GM12878 (cell line): Measurements from ENCODE around the gene GRK2. TPM values are rescaled to one million over a fixed set of nuclear protein-coding genes. Genes with fewer than 3 reads are reported as not detected.

ENCODE experiments used
- ATAC-seq: fragments of 200-7000 bp; cut with Tn5 transposase; 3 replicates; pipeline ENCODE4 v1.9.1; 2020; ENCODE audit warnings: mild to moderate bottlenecking, moderate library complexity
- BruUV-seq: library from RNA; stranded (reverse); fragments of 400-500 nt; replicated peaks from 2 replicates; lab custom pipeline; 2021; lab: Mats Ljungman, UMichigan
- CTCF ChIA-PET: fragments of 300-600 bp; sonication (Branson Sonifier 250); formaldehyde crosslinking; extraction: SDS; loops from one replicate; lab custom pipeline; 2021; ENCODE audit warnings: inconsistent platforms; lab: Yijun Ruan, JAX
- POLR2A ChIA-PET: fragments of 350-600 bp; formaldehyde crosslinking; extraction: SDS; loops from one replicate; lab custom pipeline; 2021; ENCODE audit warnings: inconsistent platforms; lab: Charles Lee
- RAD21 ChIA-PET: fragments of 300-600 bp; sonication (Branson Sonifier 250); formaldehyde crosslinking; loops from one replicate; lab custom pipeline; 2023; ENCODE audit warnings: antibody characterized with exemption; ENCODE audit not compliant: unreplicated experiment; lab: Charles Lee
- SMC1A ChIA-PET: fragments of 300-600 bp; sonication (Branson Sonifier 250); formaldehyde crosslinking; loops from one replicate; lab custom pipeline; 2023; ENCODE audit not compliant: unreplicated experiment, uncharacterized antibody; lab: Charles Lee
- DNase-seq: peaks from one replicate; pipeline ENCODE4 v3.0.0-alpha.2; 2011; ENCODE audit warnings: low read depth, low spot score
- FAIRE-seq: peaks from 3 replicates; lab custom pipeline; 2011; peaks lifted over from hg19 to GRCh38; lab: Jason Lieb, UNC
- H2AFZ ChIP-seq: 2 replicates; pipeline ENCODE4 v1.6.0; 2011; ENCODE audit warnings: low read depth, low read length, control low read depth; ENCODE audit not compliant: control insufficient read depth
- H3K27ac ChIP-seq: 2 replicates; pipeline ENCODE4 v1.5.1; 2011; ENCODE audit warnings: control low read depth; ENCODE audit not compliant: control insufficient read depth, insufficient read depth
- H3K27me3 ChIP-seq, 2 experiments: replicated peaks in 1 of 2; 2 replicates each; pipeline versions ENCODE4 v1.6.0 to v1.6.1; 2011; ENCODE audit warnings: low read length in 1 of 2; ENCODE audit not compliant: control insufficient read depth in 2 of 2, insufficient read depth in 2 of 2
- H3K36me3 ChIP-seq, 2 experiments: 2 replicates each; pipeline ENCODE4 v1.5.1; 2011; ENCODE audit warnings: low read length in 1 of 2; ENCODE audit not compliant: control insufficient read depth in 2 of 2, insufficient read depth in 2 of 2
- H3K4me1 ChIP-seq: 2 replicates; pipeline ENCODE4 v1.6.1; 2011; ENCODE audit warnings: mild to moderate bottlenecking, low read length, moderate library complexity, mixed read lengths; ENCODE audit not compliant: control insufficient read depth, insufficient read depth
- H3K4me2 ChIP-seq: 2 replicates; pipeline ENCODE4 v1.6.0; 2011; ENCODE audit warnings: control low read depth; ENCODE audit not compliant: control insufficient read depth, insufficient read depth
- H3K4me3 ChIP-seq: fragments of 200-600 bp; sonication (generic); 2 replicates; pipeline ENCODE4 v1.5.1; 2016
- H3K79me2 ChIP-seq: 2 replicates; pipeline ENCODE4 v1.6.0; 2011; ENCODE audit warnings: low read length; ENCODE audit not compliant: control insufficient read depth, insufficient read depth
- H3K9ac ChIP-seq: 2 replicates; pipeline ENCODE4 v1.8.0; 2011; ENCODE audit warnings: low read length, control low read depth, mixed read lengths; ENCODE audit not compliant: control insufficient read depth, insufficient read depth
- H3K9me3 ChIP-seq: replicated peaks from 3 replicates; pipeline ENCODE4 v1.5.1; 2011; ENCODE audit warnings: mild to moderate bottlenecking, low read length; ENCODE audit not compliant: control insufficient read depth, insufficient read depth
- H4K20me1 ChIP-seq: 2 replicates; pipeline ENCODE4 v1.6.0; 2011; ENCODE audit not compliant: control insufficient read depth, insufficient read depth
- MTA3 ChIP-seq: IDR thresholded peaks from 2 replicates; pipeline ENCODE4 v1.6.1; 2012; ENCODE audit warnings: low read length, inconsistent platforms, borderline replicate concordance
- STAT3 ChIP-seq: IDR thresholded peaks from 2 replicates; pipeline ENCODE4 v1.6.1; 2011; ENCODE audit warnings: low read depth, low read length, improper control_type of control experiment
- TCF7 ChIP-seq: IDR thresholded peaks from 2 replicates; pipeline ENCODE4 v1.6.1; 2014; ENCODE audit warnings: antibody characterized with exemption, borderline replicate concordance
- WGBS: methylation state at CpG from one replicate; pipeline ENCODE4 v1.1.6; 2016; ENCODE audit warnings: low lambda C conversion rate; ENCODE audit not compliant: insufficient replicate concordance, insufficient coverage; ENCODE audit errors: missing lambda C conversion rate; 5-methylcytosine and 5-hydroxymethylcytosine counted together
- in situ Hi-C: fragments of 300-500 bp; cut with MboI; formaldehyde crosslinking; loops from 9 replicates; pipeline ENCODE4 v1.14.3; 2018; ENCODE audit warnings: mixed read lengths
- intact Hi-C: fragments of 100-400 bp; cut with micrococcal nuclease; formaldehyde crosslinking; loops from one replicate; pipeline ENCODE4 v1.14.2; 2022; ENCODE audit not compliant: unreplicated experiment
- polyA plus RNA-seq, 11 experiments: library from polyadenylated mRNA; depleted of rRNA in 4 of 11; unstranded in 6 of 11; stranded (reverse) in 5 of 11; fragments of >200 nt; fragmentation: Nextera tagmentation in 4 of 11; fragmentation: Illumina TruSeq in 1 of 11; extraction: Ambion mirVana in 4 of 11; extraction: Trizol in 1 of 11; gene quantifications; 1 replicate in 1 of 11; 2 replicates in 10 of 11; pipeline versions ENCODE4 v1.2.1 to v1.2.3, GENCODE V29; 2011 to 2016; ENCODE audit warnings: inconsistent platforms in 2 of 11, missing spikeins in 2 of 11, low read depth in 1 of 11
- total RNA-seq, 4 experiments: library from RNA; depleted of rRNA in 3 of 4; stranded (reverse); fragments of >200 nt in 3 of 4; fragmentation: Illumina TruSeq in 1 of 4; extraction: Trizol in 1 of 4; gene quantifications; 2 replicates each; pipeline versions ENCODE4 v1.2.1 to v1.2.3, GENCODE V29; 2013 to 2021
- TF ChIP-seq, protein P1 (sequence below): fragments of 450-650 bp; conservative IDR thresholded peaks from 2 replicates; pipeline ENCODE4 v1.6.1; 2017; ENCODE audit warnings: mild to moderate bottlenecking, moderate library complexity
- TF ChIP-seq, protein P2 (sequence below): IDR thresholded peaks from 2 replicates; pipeline ENCODE4 v1.6.1; 2012; ENCODE audit warnings: improper control_type of control experiment, low read depth, low read length; ENCODE audit not compliant: insufficient replicate concordance
- TF ChIP-seq, protein P3 (sequence below): fragments of 450-650 bp; IDR thresholded peaks from 2 replicates; pipeline ENCODE4 v1.6.1; 2018; ENCODE audit warnings: mild to moderate bottlenecking, low read depth, moderate library complexity; ENCODE audit not compliant: partially characterized antibody
- TF ChIP-seq, protein P4 (sequence below): fragments of 450-650 bp; IDR thresholded peaks from 2 replicates; pipeline ENCODE4 v1.6.1; 2016; ENCODE audit warnings: mild to moderate bottlenecking

GRK2 gene
- total and polyA plus RNA-seq, 10 of the 15 experiments (the other 5 are each of a cell fraction or from before 2014, with no cell fraction given): 1.0 to 160 (median 66.1) TPM

DNA sequence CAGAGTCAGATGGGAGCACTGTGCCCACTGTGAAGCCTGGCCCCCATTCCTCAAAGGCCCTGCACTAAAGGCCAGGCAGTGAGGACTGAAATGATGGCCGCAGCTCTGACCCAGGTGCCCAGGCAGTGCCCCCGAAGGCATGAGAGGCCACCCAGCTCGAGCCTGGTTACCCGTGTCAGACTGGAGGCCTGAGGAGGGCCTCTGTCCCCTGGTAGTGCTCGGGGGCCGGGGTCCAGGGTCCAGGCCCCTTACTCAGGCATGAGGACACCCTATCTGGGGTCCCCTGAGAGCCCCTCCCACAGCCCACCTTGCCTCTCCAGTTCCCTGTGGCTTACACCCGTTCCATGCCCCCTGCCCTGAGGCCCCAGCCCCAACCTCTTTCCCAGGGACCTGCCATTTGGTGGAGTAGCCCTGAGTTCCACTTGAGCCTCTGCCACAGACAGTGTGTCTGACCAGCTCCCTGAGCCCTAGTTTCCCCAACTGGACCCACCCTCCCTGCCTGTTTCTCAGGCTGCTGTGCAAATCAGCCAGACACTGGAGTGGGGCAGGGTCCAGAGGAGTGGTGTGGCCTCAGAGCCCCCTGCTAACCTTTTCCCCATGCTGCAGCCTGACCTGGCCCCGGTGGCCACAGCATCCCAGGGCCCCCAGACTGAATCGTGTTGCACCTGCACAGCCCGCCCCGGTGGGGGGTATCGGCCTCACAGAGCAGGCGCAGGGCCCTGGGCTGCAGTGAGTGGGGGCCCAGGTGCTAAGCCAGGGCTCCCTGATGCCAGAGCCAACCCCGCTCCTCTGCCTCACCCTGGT, 12.1 kb downstream of the GRK2 start:
- BruUV-seq: no TSS peak
- POLR2A ChIA-PET: interaction anchor here (0.5 to 2.6 kb wide), 14 partner anchors 9 to 165 kb away, joined by 3 to 25 read pairs (median 6); partner anchors contain the start of genes ANKRD13D, GRK2 and POLD4
- no peaks in the 10 kb centered on the region for H4K20me1 ChIP-seq
- RAD21 ChIA-PET: interaction anchor here (0.7 to 1.9 kb wide), 11 partner anchors 9 to 225 kb away, joined by 3 to 14 read pairs (median 4); partner anchors contain the start of genes ANKRD13D and GRK2
- no peaks in the 10 kb centered on the region for H3K9me3 ChIP-seq
- no peak overlapping the region for H2AFZ ChIP-seq
- intact Hi-C loops: no loop called here
- peak overlapping the region; percentile 84 for H3K4me2 ChIP-seq
- peaks cover 38% of the 10 kb centered on the region for H3K4me1 ChIP-seq
- SMC1A ChIA-PET: interaction anchor here (0.8 to 1.9 kb wide), 11 partner anchors 10 to 182 kb away, joined by 3 to 9 read pairs (median 4); partner anchors contain the start of genes GRK2 and POLD4
- CTCF ChIA-PET: interaction anchor here (0.8 to 2.0 kb wide), 8 partner anchors 10 to 225 kb away, joined by 3 to 20 read pairs (median 5); partner anchors contain the start of genes ANKRD13D and GRK2
- DNase-seq (no peak), FAIRE-seq (no peak), ATAC-seq (no peak)
- H3K4me3 ChIP-seq: no peak overlapping the region; the same call in 1 of the 2 replicates
- peak overlapping the region; percentile 69 for H3K9ac ChIP-seq
- in situ Hi-C loops: no loop called here
- peaks cover 57% of the 10 kb centered on the region for H3K79me2 ChIP-seq
- WGBS: 57% methylated on average over 14 of the region's 14 CpGs
- H3K27ac ChIP-seq: peak overlapping the region; percentile 99
- H3K36me3 ChIP-seq: peaks cover 28 to 61% of the 10 kb centered on the region in 2 experiments
- H3K27me3 ChIP-seq: no peaks in the 10 kb centered on the region
- TF ChIP-seq, protein P1, sequence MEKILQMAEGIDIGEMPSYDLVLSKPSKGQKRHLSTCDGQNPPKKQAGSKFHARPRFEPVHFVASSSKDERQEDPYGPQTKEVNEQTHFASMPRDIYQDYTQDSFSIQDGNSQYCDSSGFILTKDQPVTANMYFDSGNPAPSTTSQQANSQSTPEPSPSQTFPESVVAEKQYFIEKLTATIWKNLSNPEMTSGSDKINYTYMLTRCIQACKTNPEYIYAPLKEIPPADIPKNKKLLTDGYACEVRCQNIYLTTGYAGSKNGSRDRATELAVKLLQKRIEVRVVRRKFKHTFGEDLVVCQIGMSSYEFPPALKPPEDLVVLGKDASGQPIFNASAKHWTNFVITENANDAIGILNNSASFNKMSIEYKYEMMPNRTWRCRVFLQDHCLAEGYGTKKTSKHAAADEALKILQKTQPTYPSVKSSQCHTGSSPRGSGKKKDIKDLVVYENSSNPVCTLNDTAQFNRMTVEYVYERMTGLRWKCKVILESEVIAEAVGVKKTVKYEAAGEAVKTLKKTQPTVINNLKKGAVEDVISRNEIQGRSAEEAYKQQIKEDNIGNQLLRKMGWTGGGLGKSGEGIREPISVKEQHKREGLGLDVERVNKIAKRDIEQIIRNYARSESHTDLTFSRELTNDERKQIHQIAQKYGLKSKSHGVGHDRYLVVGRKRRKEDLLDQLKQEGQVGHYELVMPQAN: no peak
- TF ChIP-seq, protein P2, sequence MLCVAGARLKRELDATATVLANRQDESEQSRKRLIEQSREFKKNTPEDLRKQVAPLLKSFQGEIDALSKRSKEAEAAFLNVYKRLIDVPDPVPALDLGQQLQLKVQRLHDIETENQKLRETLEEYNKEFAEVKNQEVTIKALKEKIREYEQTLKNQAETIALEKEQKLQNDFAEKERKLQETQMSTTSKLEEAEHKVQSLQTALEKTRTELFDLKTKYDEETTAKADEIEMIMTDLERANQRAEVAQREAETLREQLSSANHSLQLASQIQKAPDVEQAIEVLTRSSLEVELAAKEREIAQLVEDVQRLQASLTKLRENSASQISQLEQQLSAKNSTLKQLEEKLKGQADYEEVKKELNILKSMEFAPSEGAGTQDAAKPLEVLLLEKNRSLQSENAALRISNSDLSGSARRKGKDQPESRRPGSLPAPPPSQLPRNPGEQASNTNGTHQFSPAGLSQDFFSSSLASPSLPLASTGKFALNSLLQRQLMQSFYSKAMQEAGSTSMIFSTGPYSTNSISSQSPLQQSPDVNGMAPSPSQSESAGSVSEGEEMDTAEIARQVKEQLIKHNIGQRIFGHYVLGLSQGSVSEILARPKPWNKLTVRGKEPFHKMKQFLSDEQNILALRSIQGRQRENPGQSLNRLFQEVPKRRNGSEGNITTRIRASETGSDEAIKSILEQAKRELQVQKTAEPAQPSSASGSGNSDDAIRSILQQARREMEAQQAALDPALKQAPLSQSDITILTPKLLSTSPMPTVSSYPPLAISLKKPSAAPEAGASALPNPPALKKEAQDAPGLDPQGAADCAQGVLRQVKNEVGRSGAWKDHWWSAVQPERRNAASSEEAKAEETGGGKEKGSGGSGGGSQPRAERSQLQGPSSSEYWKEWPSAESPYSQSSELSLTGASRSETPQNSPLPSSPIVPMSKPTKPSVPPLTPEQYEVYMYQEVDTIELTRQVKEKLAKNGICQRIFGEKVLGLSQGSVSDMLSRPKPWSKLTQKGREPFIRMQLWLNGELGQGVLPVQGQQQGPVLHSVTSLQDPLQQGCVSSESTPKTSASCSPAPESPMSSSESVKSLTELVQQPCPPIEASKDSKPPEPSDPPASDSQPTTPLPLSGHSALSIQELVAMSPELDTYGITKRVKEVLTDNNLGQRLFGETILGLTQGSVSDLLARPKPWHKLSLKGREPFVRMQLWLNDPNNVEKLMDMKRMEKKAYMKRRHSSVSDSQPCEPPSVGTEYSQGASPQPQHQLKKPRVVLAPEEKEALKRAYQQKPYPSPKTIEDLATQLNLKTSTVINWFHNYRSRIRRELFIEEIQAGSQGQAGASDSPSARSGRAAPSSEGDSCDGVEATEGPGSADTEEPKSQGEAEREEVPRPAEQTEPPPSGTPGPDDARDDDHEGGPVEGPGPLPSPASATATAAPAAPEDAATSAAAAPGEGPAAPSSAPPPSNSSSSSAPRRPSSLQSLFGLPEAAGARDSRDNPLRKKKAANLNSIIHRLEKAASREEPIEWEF: no peak
- TF ChIP-seq TCF7 (no peak), MTA3 (no peak), STAT3 (no peak)
- TF ChIP-seq, protein P3, sequence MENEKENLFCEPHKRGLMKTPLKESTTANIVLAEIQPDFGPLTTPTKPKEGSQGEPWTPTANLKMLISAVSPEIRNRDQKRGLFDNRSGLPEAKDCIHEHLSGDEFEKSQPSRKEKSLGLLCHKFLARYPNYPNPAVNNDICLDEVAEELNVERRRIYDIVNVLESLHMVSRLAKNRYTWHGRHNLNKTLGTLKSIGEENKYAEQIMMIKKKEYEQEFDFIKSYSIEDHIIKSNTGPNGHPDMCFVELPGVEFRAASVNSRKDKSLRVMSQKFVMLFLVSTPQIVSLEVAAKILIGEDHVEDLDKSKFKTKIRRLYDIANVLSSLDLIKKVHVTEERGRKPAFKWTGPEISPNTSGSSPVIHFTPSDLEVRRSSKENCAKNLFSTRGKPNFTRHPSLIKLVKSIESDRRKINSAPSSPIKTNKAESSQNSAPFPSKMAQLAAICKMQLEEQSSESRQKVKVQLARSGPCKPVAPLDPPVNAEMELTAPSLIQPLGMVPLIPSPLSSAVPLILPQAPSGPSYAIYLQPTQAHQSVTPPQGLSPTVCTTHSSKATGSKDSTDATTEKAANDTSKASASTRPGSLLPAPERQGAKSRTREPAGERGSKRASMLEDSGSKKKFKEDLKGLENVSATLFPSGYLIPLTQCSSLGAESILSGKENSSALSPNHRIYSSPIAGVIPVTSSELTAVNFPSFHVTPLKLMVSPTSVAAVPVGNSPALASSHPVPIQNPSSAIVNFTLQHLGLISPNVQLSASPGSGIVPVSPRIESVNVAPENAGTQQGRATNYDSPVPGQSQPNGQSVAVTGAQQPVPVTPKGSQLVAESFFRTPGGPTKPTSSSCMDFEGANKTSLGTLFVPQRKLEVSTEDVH: no peak
- TF ChIP-seq, protein P4, sequence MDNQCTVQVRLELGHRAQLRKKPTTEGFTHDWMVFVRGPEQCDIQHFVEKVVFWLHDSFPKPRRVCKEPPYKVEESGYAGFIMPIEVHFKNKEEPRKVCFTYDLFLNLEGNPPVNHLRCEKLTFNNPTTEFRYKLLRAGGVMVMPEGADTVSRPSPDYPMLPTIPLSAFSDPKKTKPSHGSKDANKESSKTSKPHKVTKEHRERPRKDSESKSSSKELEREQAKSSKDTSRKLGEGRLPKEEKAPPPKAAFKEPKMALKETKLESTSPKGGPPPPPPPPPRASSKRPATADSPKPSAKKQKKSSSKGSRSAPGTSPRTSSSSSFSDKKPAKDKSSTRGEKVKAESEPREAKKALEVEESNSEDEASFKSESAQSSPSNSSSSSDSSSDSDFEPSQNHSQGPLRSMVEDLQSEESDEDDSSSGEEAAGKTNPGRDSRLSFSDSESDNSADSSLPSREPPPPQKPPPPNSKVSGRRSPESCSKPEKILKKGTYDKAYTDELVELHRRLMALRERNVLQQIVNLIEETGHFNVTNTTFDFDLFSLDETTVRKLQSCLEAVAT: no peak
